Stimulated activated CD8-positive, alpha-beta memory T cell treated with anti-CD3 and anti-CD28 coated beads, Interleukin-15, amount 100 ng/mL, for 1 hour (primary cell): ENCODE data around the gene UQCRH.

Source experiments
- DNase-seq: peaks from one replicate; pipeline ENCODE4 v3.0.0-alpha.2; 2020; ENCODE audit warnings: low read depth

Gene UQCRH

DNA sequence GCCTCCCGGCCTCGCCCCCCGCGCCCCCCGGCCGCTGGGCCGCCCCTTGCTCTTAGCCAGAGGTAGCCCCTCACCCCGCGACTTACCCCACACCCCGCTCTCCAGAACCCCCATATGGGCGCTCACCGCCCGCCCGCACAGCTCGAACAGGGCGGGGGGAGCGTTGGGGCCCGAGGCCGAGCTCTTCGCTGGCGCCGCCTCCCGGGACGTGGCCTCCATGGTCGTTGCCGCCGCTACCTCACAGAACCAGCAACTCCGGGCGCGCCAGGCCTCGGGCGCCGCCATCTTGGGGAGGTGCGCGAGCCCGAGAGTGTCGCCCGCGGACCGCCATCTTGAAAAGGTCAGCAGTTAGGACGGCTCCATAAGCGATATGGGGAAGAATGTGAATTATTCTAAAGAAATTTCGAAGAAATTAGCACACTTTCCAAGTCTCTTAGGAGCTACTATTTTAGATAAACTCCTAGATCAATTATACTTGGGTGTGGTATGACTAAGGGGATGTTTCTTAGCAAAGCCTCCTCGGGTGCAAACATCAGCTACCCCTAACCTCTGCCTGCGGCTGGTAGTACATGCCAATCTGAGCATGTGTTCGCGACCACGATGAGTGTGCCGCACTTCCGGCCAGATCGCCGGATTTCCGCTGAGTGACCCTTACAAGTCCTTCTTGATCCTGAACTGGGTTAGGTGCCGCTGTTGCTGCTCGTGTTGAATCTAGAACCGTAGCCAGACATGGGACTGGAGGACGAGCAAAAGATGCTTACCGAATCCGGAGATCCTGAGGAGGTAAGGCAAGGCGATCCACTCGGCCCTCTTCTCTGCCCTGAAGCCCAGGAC is at the start of gene UQCRH, which contains the start of gene LRRC41:
TSS of gene UQCRH (plus strand) at position 661 of the 834 bp plus-strand sequence. CDS start at position 730, 69 bp downstream.
TSS of gene LRRC41 (minus strand) at position 579 of the 834 bp plus-strand sequence. CDS start at position 285, 294 bp downstream.
- peak; percentile 86 for DNase-seq

- DNase-seq, result no peak
Observed at GRCh38 chr1:46254668-46255067, 48.8 kb upstream of the UQCRH start.

DNA sequence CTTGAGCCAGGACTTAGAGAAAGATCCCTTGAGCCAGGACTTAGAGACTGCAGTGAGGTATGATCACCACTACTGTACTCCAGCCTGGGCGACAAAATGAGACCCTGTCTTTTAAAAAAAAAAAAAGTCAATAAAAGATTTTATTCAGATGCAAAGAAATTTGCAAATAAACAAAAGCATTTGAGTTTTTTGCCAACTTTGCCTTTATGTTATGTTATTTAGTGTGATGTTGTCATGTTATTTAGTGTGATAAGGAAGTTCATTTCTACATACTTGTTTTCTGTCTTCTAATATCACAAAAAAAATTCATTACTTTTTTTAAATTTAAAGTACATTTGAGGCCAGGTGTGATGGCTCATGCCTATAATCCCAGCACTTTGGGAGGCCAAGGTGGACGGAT is 47.0 kb upstream of the UQCRH start:
- no peak for DNase-seq

DNA sequence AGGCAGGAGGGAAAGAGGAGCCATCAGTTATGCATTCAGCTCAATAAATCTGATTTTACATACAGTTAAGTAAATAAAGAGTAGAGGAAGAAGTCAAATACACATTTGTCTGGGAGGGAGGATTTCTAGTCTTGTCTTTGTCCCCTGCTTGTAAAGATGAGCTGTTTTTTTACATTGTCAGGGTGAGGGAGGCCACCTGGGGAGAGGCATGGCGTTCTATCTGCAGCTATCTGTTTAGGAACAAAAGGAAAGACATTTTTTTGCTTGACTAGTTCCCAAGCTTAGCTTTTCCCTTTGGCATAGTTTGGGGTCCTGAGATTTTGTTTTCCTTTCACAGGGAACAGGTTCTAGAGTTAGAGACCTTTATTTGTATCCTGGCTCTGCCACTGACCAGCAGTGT is 41.0 kb upstream of the UQCRH start:
- DNase-seq, result no peak

GRCh38 chr1:46263146-46263545 is 40.4 kb upstream of the UQCRH start:
- DNase-seq, result no peak

DNA sequence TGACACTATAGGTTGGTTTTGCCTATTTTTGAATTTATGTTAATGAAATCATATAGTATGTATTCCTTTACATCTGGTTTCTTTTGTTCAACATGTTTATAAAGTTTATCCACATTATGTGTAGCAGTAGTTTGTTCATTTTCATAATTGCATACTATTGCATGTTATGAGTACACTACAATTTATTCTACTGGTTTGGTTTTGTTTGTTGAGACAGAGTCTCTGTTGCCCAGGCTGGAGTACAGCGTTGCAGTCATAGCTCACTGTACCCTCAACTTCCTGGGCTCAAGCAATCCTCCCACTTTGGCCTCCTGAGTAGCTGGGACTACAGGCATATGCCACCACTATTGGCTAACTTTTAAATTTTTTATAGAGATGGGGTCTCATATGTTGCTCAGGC is 34.9 kb upstream of the UQCRH start:
- no peak for DNase-seq

GRCh38 chr1:46274225-46275029 is 29.1 kb upstream of the UQCRH start:
- DNase-seq, result no peak

DNA sequence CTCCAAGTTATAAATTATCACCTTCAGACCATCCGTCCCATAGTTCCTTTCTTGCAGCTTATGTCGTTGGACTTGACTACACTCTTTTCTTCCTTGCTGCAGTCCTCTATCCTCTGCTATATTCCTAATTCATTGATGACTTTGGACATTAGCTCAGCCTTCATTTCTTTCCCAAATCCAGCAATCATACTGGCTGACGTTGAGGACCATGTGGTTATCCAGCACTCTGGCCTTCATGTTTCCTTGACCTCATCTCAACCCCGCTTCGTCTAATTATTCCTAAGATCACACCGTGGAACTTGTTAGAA is 28.5 kb upstream of the UQCRH start:
- DNase-seq, result no peak

DNA sequence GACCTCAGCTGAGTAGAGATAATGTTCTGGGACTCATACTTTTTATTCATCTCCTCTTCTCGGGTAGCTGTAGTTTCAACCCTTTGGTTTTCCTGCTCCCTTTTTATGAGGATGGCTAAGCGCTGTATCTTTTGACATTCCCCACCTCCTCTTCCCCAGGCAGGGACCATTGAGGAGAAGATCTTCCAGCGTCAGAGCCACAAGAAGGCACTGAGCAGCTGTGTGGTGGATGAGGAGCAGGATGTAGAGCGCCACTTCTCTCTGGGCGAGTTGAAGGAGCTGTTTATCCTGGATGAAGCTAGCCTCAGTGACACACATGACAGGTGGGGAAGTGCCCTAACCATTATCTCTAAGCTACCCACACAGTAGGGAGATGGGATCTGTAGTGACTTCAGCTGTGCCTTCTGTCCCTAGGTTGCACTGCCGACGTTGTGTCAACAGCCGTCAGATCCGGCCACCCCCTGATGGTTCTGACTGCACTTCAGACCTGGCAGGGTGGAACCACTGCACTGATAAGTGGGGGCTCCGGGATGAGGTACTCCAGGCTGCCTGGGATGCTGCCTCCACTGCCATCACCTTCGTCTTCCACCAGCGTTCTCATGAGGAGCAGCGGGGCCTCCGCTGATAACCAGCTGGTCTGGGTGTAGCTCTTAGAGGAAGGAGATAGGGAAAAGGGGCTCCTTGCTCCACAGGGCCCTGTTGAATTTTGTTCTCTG is 25.7 kb upstream of the UQCRH start:
- DNase-seq, result no peak

DNA sequence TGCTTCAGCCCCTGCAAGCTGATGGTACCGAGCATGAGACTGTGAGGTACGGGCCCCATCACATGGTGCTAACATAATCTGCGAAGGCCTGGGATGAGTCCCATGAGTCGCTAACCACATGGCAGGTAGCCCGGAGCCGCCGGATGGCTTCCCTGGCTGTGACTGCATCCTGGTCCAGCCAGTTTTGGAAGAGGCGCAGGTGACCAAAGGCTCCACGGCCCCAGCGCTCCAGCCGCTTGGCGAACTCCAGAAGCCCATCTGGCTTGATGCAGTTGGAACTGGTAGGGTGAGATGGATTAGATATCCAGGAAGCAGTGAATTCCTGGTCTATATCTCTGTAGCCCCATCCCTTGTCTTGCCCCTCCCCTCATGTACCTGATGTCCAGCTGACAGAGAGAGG is 24.7 kb upstream of the UQCRH start:
- no peak for DNase-seq

DNA sequence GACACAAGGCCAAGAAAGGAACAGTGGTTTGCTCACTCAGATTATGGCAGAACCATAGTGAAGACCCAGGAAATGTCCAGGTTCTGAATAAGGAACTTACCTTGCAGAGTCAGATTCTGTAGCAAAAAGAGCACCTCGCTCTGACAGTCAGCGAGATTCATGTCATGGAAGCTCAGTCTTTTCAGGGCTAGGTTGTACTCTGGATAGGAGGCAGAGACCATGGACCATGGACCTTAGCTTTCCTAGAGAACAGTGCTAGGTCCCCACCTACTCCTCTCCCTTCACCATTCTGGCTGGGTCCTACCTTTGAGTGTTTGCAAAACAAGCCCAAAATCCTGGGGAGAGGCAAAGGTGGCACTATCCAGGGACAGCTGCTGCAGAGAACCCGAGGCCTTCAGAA is 23.4 kb upstream of the UQCRH start:
- no peak for DNase-seq

GRCh38 chr1:46281021-46281420 is 22.5 kb upstream of the UQCRH start:
- DNase-seq, result no peak

- DNase-seq, result no peak
Observed at GRCh38 chr1:46284058-46284457, 19.4 kb upstream of the UQCRH start.

- DNase-seq, result no peak
Observed at GRCh38 chr1:46284597-46285564, 18.6 kb upstream of the UQCRH start.

- no peak for DNase-seq
Observed at GRCh38 chr1:46285730-46286477, 17.6 kb upstream of the UQCRH start.

DNA sequence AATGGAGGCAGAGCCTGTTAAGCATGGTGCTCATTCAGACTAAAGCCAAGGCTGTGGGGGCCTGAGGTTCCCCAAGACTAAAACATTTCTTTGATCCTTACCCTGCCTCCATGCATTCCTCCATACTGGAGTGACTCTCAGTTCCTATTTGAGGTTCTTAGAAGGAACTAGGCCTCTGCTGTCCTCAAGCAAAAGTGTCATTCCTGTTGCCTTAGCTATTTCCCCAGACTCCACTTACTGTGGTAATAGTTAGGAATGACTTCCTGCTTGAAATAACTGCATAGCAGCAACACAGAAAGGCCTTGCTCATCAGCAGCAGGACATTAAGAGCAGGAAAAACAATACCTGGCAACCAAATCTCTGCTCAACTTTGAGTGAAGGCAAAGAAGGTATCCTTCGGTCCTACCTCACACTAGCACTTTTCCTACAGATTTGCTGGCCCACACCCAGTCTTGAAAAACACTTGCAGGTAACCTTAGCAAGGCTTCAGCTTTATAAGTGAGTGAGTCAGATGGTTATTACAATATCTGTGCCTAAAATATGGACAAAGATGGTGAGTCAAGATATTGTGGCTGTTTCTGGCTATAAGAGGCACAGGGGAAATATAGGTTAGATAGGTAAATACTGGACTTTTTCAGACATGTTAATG is 14.9 kb upstream of the UQCRH start:
- no peak for DNase-seq

DNA sequence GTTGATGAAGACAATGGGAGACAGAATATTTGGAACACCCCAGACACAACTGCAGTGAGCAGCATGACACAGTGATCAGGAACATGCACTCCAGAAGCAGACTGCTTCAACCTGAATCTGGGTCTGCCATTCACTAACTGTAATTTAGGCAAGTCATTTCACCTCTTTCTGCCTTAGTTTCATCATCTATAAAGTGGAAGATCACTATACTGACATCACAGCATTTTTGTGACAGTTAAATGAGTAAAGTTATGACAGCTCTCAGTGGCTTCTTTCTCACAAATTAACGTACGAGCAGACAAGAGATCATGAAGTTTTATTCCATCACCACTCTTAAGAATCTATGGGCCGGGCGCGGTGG is 14.4 kb upstream of the UQCRH start:
- DNase-seq, result no peak

DNA sequence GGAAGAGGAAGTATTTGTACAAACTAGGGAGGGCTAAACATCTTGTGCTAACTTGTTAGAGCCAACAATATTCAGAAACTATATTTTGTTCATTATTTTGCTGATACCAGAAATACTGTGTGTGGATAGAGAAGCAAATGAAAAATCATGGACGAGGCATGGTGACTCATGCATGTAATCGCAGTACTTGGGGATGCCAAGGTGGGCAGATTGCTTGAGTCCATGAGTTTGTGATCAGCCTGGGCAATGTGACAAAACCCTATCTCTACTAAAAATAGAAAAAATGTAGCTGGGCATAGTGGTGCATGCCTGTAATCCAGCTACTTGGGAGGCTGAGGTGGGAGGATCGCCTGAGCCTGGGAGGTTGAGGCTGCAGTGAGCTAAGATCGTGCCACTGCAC is 13.5 kb upstream of the UQCRH start:
- DNase-seq, result no peak

GRCh38 chr1:46295306-46295705 is 8.2 kb upstream of the UQCRH start:
- DNase-seq, result no peak

DNA sequence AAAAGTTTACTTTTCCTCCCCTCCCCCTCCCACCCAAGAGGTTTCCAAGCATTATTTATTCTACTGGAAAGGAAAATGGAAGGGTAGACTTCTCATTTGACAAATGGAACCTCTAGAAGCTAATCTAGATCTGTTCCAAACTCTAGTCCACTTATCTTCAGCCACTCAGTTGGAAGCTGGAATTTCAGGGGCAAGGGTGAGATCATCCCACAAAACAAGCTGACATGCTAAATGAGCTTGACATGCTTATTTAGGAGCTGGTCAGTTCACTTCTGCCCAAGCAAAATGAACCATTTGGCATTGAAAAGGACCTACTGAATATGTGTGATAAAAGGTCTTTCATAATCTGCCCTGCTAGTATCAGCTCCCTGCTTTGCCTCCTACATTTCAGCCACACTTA is 5.1 kb upstream of the UQCRH start:
- no peak for DNase-seq
